DMS 273 (cell line): ENCODE results near the gene CERS3.
A peak's percentile ranks its signal among the peaks of the same experiment; 100 is the strongest.

Experiments
- DNase-seq: peaks from one replicate; lab custom pipeline; 2025; ENCODE audit not compliant: unreplicated experiment; lab: John Stamatoyannopoulos, UW

The CERS3 gene

DNA sequence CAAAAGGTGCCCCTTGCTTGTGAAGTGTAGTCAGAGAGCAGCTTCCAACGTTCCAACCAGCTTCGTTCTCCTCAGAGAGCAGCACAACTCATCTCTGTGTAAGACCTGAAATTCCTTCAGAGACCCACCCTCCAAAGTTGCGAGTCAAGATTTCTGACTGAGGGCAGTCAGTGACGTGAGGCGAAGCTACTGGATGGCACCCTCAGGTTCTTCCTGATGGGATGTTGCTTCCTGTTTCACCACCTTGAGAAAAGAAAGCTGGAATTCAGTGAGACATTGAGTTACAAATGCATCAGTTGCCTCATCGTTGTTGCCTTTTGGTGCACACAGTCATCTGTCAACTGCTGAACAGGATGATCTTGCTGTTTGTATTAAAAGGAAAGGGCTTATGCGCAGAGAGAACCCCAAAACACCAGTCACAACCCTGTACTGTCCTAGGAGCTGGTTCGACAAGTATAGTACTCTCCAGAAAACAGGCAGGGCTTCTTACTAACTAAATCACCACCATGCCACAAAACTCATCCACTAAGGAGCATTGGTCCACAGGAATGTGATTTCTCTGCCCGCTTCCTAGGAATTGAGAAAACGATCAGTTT, at the start of gene CERS3:
TSS of gene CERS3 (minus strand) at position 118 of the 596 bp plus-strand sequence. CDS start 27,101 bp downstream, outside the sequence.
- no peak for DNase-seq

DNA sequence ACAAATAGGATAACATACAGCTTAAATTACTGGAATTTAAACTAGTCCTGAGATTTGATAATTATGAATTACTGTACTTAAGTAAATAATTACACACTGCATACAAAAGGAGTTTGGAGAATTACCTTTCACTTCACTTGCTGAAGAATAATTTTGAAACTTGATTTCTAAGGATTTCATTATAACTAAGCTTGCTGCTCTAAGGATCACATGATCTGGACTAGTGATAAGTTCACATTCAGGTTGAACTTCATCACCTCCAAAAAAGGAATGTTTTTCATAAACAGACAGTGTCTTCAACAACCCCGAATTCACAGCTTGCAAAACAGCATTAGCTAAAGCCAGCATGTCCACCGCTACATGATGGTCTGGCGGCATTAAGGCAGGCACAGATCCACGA, 44.8 kb upstream of the CERS3 start:
- DNase-seq: no peak

DNA sequence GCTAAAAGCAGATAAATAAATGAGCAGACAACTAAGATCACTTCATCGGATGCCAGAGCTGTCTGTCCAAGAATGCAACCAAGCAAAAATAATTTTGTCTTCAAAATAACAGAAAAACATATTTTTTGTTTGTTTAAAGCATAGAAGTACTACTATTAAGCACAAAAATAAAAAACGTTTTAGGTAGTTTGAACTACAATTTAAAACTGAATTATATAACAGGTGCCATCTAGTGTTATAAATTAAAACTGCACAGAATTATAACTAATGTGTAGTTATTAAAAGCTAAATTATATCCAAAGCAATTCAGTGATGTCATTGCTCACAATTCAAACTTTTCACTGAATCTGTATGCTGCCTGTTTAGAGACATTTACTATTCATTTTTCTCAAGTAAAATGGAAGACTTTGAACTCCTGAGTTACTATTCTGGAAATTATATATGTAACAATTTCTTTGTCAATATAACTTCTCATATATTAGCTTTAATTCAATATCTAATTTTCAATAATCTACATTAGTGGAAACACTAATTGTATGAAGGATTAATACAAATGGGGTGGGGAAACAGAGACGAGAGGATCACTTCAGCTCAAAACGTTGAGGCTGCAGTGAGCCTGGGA, 43.7 kb upstream of the CERS3 start:
- peak; percentile 14 for DNase-seq

DNA sequence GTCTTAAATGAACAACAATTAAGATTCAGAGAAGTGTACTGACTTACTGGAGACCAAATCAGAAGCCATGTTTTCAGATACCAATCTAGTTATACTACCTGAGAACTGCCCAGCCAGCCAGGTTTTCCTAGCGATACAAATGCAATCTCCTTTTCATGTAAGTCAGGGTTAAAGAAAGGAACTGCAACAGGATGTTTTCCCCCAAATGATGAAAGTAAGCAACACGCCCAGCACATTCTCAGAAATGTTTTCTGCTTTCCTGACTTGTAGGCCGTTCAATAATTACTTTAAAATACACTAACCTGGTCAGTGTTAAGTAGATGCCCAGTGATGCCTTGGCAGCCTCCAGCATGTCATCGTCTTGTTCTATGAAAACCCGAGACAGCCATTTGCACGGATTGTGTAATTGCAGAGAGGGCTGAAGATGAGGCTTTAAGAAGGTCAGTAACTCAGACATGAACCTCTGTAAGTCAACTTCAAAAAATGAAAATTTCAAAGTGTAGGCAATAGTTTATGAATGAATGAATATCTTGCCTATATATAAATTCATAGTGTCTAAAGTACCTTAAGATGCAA, 42.9 kb upstream of the CERS3 start:
- DNase-seq: no peak

DNA sequence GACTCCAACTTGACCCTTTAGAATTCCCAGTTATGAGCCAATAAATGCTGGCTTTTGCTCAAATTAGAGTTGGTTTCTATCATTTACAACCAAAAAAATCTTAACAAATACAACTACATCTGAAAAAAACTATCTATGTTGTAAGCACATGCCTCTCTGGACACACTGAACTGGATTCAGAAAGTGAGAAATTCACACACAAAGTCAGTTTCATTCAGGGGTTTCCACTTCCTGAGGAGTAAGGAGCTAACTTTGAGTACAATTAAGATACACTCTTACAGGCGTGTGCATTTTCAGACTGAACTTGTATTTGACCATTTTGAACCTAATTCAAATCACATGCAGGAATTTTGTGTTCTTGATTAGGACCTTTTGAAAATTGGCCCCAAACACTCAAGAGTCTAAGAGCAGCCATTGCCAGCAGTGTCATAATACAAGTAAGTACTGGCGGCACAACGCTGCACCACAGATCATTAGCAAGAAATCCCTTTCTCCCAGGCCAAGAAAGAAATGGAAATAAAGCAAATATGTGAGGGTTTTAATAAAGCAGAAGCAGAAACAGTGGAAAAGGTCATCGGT, 42.1 kb upstream of the CERS3 start:
- no peak for DNase-seq

DNA sequence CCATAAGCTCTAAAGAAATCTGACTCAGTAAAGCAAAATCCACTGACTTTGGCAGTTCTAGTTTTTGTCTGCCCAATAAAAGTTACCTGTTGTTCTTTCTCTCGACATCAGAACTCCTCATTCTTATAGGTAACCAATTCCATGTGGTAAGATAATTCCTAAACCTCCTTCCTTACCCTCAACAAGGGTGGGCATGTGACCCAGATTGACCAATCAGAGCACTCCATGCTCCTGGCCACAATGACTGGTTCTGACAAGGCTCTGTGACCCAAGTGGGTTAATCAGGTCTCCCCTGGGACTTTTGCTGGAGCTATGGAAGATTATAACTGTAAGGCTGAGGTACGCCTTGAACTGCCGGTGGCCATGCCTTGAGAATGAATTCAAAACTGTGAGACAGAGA, 41.5 kb upstream of the CERS3 start:
- DNase-seq: no peak

DNA sequence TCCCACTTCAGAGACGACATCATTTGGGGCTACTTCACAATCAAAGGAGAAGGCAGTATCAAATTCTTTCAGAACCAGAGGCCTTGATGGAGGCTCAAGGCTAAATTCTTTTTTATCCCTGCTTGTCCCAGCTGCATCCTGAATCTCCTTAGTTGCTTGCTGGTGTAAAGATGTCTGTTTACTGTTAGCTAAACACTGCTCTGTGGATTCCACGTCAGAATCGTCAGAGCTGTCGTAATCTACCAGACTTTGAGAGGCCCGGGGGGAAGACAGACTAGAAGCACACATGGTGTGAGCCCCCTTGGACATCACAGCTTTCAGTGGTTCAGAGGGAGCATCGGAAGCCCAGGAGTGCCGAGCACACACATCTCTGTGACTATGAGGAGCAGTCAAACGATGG, 40.6 kb upstream of the CERS3 start:
- no peak for DNase-seq

DNA sequence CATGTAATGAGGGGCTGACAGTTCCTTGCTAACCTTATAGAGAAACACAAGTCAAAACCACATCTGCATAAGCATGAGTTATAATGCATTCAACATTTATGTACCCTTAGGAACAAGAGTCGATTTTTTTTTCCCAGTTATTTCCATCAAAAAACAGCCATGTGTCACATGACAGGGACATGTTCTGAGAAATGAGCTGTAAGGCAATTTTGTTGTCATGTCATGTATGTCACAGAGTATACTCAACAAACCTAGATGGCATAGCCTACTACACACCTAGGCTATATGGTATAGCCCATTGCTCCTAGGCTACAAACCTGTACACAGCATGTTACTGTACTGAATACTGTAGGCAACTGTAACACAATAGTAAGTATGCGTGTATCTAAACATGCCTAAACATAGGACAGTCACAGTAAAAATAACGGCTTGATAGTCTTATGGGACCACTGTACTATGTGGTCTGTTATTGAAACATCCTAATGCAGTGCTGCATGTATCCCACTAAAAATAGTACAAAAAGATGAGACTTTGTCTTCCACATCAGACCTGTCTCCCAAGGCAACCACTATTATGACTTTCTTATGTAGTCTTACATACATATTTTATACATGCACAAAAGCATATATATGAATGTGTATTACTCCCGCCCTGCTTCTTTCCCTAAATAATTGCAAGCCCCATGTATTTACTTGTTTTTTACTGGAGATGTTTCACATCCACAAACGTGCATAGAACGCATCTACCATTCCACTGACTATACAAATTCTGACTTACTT, 38.3 kb upstream of the CERS3 start:
- no peak for DNase-seq

DNA sequence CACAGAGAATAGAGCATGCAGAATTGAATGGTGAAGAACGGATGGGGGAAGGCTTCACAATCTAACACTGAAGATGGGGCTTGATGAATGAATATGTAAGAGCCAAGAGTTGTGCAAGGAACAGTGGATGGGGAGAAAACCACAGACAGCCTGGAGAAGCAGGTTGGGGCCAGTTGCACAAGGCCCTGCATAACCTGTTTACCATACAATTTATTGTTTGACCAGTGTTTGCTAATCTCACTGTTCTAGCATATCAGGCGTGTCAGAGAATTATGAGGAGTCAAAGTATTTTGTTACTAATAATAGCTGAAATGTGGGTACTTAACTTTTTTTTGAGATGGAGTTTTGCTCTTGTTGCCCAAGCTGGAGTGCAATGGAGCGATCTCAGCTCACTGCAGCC, 36.8 kb upstream of the CERS3 start:
- no peak for DNase-seq

DNA sequence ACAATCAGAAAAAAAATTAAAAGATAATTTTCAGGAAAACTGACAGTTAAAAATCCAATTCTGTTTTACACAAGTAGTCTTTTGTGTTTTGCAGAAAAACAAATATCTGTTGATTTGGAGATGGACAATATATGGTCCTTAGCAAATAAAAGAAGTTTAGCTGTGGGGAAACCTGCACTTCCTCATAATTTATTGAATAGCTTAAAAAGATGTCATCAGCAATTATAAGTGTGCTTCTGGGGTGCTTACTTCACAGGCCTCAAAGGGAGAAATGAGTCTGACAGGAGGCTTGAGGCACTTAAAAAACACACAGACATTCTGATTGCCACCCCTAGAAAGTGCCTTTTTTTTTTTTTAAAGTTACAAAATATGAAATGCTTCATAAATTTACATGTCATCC, 31.6 kb upstream of the CERS3 start:
- no peak for DNase-seq

DNA sequence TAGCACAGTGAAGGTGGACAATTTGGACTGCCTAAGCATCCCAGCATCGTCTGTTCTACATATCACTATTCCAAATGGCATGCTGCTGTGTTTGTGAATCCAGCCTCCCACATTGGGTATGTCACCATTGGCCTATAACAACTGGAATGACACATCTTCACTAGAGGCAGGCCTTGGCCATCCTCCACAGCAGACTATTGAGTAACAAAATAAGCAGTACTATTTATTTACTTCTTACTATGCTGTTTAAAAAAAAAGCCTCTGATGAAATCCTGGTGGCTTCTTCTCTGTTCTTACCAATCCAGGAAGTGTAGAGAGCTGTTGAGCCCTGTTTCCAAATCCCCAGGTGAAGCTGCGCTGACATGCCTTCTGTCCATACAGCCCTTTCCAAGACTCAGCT, 30.6 kb upstream of the CERS3 start:
- no peak for DNase-seq

DNA sequence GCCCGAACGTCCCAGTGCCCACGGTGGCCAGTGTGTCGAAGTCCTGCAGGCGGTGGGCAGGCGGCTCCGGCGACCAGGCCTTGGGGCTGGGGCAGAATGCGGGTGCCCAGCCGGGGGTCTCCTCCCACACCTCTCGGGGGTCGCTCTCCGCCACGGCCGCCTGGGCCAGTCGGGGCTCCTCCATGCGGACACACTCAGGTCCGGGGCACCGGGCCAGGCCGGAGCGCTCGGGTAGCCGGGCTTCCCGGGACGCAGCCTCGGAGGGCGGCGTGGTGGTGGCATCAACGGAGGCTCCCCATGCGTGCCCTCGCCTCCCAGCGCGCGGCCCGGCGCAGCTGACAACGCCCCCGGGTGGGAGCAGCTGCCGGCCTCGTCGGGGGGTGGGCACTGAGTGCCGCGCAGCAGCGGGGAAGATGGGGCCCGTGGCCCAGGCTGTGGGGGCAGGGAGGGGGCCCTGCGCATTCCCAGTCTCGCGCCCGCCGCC, 30.1 kb upstream of the CERS3 start:
- no peak for DNase-seq

DNA sequence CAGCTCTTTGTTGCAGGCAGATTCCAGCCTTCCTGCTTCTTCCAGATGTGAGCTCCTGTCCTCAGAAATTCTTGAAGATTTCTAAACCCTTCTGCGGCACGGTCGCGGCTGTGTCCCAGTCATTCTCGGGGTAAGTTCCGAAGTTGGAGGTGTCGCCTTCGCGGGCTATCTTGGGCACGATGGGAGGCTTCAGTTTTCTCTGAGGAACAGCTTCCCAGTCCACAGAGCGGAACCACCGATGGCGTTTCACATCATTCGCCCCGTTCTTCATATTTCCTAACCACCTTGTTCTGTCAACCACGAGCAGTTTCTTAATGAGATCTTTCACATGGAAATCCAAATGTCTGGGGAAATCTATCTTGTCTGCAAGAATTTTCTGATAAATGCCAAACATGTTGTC, 24.7 kb upstream of the CERS3 start:
- no peak for DNase-seq

DNA sequence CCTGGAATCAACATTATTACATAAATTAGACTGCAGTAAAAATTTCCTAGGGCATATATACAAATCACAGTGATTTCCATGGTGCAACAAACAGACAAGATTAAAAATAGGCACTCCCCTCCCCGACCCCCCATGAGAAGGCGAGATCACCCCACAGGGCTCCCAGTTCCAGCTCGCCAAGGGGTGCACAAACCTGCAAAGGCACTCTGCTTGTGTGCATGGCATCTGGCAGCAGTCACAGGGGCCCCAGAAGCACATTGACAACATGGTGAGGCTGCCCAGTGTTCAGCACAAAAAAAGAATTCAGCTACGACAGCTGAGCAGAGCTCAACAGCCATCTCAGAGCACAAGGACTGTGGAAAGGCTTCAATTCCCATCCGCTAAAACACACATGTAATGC, 19.2 kb upstream of the CERS3 start:
- DNase-seq: no peak

DNA sequence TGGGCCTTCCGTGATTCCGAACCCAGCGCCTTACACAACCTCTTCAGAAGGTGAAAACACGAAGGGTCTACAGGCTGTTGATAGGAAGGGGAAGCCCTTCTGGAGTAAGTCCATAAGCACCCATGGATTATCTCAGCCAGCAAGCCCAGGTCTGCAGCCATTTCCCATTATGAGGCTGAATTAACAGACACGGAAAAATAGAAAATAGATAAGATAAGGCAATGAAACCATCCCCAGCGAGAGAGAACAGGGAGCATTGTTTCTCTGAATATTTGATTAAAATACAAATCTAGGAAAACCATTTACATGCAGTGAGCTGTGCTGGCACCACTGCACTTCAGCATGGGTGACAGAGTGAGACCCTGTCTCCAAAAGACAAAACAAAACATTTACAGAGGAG, 16.2 kb upstream of the CERS3 start:
- DNase-seq: no peak

DNA sequence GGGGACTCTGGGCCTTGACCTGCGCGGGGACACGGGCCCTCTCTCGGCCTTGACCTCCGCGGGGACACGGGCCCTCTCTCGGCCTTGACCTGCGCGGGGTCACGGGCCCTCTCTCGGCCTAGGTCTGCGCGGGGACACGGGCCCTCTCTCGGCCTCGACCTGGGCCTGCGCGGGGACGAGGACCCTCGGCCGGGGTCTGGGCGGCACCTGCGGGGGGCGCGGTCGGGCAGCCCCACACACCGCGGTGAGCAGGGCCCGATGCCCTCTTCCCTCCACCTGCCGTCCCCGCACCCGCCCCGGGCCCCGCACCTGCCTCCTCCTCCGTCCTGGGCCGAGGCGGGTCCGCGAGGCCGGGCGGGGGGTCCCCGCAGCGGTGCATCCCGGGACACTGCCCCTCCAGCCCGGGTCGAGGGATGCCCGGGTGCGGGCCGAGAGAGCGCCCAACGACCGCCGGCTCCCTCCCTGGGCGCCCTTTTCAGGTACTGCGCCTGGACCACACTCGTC, 15.6 kb upstream of the CERS3 start:
- DNase-seq: no peak

DNA sequence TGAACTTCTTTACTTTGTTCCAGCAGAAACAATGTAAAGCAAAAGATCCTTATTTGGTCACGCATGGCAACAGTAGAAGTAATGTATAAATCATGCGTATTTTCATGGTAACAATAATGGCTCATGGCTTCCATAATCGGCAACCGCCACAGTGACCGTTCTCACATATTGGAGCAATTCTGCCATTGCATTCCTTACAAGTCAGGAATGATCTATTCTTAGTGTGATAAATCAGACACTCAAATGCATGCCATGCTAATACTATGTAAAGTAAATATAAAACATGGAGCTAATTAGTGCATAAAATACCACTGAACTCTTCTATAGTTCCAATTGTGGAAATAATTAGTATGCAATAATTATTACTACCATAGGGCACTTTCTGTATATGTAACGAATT, 13.5 kb upstream of the CERS3 start:
- no peak for DNase-seq

DNA sequence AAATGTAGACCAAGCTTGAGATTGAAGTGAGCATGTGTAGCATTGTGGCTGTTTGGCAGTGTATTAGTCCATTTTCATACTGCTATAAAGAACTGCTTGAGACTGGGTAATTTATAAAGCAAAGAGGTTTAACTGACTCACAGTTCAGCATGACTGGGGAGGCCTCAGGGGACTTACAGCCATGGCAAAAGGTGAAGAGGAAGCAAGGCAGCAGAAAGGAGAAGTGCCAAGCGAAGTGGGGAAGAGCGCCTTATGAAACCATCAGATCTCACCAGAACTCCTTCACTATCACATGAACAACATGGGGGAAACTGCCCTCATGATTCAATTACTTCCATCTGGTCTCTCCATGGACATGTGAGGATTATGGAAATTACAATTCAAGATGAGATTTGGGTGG, 8.6 kb upstream of the CERS3 start:
- no peak for DNase-seq

DNA sequence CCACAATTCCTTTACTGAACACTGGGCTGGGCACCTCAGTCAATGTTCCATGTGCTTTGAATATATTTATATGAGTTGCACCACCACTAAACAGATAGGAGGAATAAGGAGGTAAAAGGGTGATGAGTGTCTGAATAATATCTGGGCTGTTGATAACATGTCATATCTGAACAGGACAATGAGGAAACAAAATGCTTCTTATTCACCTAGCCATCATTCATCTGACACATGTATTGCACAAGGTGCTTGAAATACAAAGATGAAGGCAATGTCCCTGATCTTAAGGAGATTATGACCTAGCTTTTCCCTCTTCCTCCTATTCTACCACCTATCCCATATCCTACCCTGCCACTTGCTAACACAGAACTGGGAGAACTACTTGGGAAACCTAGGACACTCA, 8.0 kb upstream of the CERS3 start:
- no peak for DNase-seq

DNA sequence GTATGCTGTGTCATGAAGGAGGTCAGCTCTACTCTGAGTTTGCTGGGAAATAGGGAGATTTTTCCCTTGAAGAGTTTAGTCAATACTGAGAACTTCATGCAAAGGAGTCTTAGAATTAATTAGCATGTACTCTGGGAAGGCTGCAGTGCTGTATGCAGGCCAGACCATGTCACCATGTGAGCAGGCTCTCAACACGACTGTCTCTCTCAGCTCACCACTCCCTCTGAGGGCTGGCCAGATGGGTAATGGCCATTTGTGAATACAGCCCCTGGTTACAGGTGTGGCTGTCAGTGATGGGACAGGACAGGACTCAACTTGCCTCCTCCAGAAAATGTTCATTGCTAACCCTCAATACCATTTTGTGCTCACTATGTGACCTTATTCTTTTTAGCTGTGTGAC, 5.1 kb upstream of the CERS3 start:
- no peak for DNase-seq

DNA sequence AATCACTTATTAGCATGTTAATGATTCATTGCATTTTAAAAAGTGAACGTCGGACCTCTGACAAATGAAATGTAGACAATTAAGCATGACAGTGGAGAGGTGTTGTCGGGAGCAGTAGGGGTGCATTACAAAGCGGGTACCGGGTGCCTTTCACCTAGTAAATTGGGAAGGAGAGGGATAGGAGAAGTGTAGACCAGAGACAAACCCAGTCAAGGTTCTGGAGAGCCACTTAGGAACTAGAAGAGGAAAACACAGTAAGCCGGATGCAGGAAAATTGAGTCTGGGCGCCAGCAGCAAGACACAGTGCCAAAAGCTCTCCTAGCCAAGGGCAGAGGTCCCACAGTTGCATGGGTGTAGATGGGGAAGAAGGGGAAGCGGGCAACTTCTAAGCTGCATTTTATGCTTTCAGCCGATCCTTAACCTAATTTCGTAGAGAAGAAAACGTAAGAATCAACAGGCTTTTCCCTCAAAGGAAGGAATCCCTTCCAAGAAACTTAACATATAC, 3.1 kb upstream of the CERS3 start:
- DNase-seq: no peak
